ENCODE measurements around the gene ESPN. TPM values are rescaled to one million over a fixed set of nuclear protein-coding genes. Genes with fewer than 3 reads are reported as not detected.
"Not testable (repeated sequence)": the region's sequence is repeated elsewhere in the genome, so short reads cannot be mapped to it uniquely, and the experiment has no call there.

The ESPN gene
- total RNA-seq, 3 donors from 2014 or later (not counting 1 experiment from before 2014, with no cell fraction given): 1.1 to 2.0 (median 1.7) TPM

DNA sequence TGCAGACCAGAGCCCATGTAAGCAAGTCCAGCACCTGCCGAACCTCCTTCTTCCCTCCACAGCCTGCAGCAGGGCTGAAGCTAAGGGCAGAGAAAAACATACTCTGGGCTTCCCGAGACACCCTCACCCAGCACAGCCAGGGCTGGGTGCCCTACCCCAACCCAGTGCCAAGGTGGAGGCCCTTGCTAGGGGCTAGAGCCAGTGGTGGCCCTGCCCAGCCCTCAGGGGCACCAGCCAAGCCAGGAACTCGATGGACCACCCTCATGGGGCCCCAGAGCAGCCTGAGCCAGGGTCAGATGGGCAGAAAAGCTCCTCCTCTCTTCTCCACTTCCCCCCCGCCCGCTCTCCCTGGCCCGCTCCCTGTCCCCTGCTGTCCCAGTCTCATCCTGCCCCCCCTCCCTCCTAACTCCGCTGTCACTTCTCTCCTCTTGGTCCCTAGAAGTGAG, 25.5 kb downstream of the ESPN start:
- Histone ChIP-seq H3K36me3 (ENCODE audit: control insufficient read depth, insufficient read depth, low read length) (no peaks in the 10 kb centered on the region), H3K27me3 (ENCODE audit: control insufficient read depth, insufficient read depth, low read length) (peaks cover 17% of the 10 kb centered on the region), H3K4me3 (ENCODE audit: low read length) (no peak overlapping the region), H3K9me3 (ENCODE audit: control insufficient read depth, insufficient read depth, low read length) (no peaks in the 10 kb centered on the region), H3K27ac (ENCODE audit: low read length) (no peak overlapping the region), H3K4me1 (ENCODE audit: control insufficient read depth, insufficient read depth, low read length) (peaks cover 25% of the 10 kb centered on the region)
- intact Hi-C loops (cut with micrococcal nuclease): no loop called here
- DNase-seq: no peak
- ATAC-seq: no peak
- peaks cover 0 to 11% of the 10 kb centered on the region in 2 donors for H3K4me1 Mint-ChIP-seq
- H3K9me3 Mint-ChIP-seq: no peaks in the 10 kb centered on the region
- peaks cover 12 to 36% of the 10 kb centered on the region in 2 donors for H3K27me3 Mint-ChIP-seq (ENCODE audit: low read depth in 2 of 2)
- no peak overlapping the region for H3K27ac Mint-ChIP-seq
- TF ChIP-seq, protein P1, sequence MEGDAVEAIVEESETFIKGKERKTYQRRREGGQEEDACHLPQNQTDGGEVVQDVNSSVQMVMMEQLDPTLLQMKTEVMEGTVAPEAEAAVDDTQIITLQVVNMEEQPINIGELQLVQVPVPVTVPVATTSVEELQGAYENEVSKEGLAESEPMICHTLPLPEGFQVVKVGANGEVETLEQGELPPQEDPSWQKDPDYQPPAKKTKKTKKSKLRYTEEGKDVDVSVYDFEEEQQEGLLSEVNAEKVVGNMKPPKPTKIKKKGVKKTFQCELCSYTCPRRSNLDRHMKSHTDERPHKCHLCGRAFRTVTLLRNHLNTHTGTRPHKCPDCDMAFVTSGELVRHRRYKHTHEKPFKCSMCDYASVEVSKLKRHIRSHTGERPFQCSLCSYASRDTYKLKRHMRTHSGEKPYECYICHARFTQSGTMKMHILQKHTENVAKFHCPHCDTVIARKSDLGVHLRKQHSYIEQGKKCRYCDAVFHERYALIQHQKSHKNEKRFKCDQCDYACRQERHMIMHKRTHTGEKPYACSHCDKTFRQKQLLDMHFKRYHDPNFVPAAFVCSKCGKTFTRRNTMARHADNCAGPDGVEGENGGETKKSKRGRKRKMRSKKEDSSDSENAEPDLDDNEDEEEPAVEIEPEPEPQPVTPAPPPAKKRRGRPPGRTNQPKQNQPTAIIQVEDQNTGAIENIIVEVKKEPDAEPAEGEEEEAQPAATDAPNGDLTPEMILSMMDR (IDR thresholded peaks at IDR 0.05): no peak
- WGBS (ENCODE audit: insufficient coverage): 19% methylated on average over 6 of the region's 7 CpGs
- no peaks in the 10 kb centered on the region for H3K36me3 Mint-ChIP-seq
- H3K4me3 Mint-ChIP-seq: no peak overlapping the region

DNA sequence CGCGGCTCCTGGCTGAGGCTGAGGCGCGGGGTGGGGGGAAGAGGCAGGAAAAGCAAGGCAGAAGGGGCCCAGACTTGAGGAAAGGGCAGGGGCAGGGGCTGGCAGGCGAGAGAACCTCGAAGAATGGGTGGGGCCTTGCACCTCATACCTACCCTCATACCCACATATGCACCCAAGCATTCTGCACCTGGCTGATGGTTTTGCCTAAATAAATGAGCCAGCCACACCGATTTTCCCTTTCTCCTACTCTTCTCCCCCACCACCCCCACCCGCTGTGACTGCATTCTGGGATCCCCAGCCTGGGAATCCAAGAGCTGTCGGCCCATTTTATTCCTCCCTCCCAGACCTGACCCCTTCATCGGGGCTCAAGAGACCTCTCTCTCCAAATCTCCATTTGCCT, 25.9 kb downstream of the ESPN start:
- H3K4me1 Mint-ChIP-seq: peaks cover 0 to 11% of the 10 kb centered on the region in 2 donors
- intact Hi-C loops (cut with micrococcal nuclease); H3K4me3 Mint-ChIP-seq: not testable (repeated sequence)

DNA sequence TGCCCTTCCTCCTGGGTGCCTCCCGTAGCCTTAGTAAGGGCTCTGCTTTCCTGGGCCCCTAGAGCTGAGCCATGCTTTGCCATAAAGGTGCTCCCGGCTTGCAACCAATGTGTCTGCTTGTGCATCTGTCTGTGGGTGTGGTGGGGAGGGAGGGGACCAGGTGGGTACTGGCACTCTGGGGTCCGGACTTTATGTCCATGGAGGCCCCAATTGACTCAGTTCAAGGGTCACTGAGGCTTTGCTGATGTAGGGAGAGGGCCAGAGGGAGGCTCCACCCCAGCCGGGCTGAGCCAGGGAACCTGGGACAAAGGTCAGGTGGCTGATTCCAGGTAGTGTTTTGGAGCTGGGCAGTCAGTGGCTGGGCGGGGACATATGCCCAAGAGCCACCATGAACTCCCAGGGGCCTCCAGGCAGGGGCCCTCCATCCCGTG, 26.4 kb downstream of the ESPN start:
- no peak overlapping the region for H3K27ac ChIP-seq (ENCODE audit: low read length)
- Mint-ChIP-seq H3K27ac (no peak overlapping the region), H3K4me3 (no peak overlapping the region), H3K36me3 (no peaks in the 10 kb centered on the region), H3K4me1 (peaks cover 0 to 11% of the 10 kb centered on the region in 2 donors), H3K9me3 (no peaks in the 10 kb centered on the region), H3K27me3 (ENCODE audit: low read depth in 2 of 2) (peaks cover 10 to 35% of the 10 kb centered on the region in 2 donors)
- peaks cover 17% of the 10 kb centered on the region for H3K27me3 ChIP-seq (ENCODE audit: control insufficient read depth, insufficient read depth, low read length)
- intact Hi-C loops (cut with micrococcal nuclease): no loop called here
- DNase-seq (no peak), ATAC-seq (no peak)
- no peaks in the 10 kb centered on the region for H3K36me3 ChIP-seq (ENCODE audit: control insufficient read depth, insufficient read depth, low read length)
- no peak overlapping the region for H3K4me3 ChIP-seq (ENCODE audit: low read length)
- peaks cover 25% of the 10 kb centered on the region for H3K4me1 ChIP-seq (ENCODE audit: control insufficient read depth, insufficient read depth, low read length)
- TF ChIP-seq, protein P1 (IDR thresholded peaks at IDR 0.05): no peak
- H3K9me3 ChIP-seq (ENCODE audit: control insufficient read depth, insufficient read depth, low read length): no peaks in the 10 kb centered on the region
- 72% methylated on average over 6 of the region's 6 CpGs for WGBS (ENCODE audit: insufficient coverage)

More for the DNA sequence above, 25.9 kb downstream of the ESPN start:
- not testable (repeated sequence) for H3K4me3 ChIP-seq (ENCODE audit: low read length); ATAC-seq; H3K9me3 Mint-ChIP-seq; H3K27ac Mint-ChIP-seq; H3K27ac ChIP-seq (ENCODE audit: low read length); DNase-seq; H3K36me3 Mint-ChIP-seq; H3K36me3 ChIP-seq (ENCODE audit: control insufficient read depth, insufficient read depth, low read length); H3K9me3 ChIP-seq (ENCODE audit: control insufficient read depth, insufficient read depth, low read length)
- peaks cover 17% of the 10 kb centered on the region for H3K27me3 ChIP-seq (ENCODE audit: control insufficient read depth, insufficient read depth, low read length)
- WGBS (ENCODE audit: insufficient coverage): 30% methylated on average over 8 of the region's 10 CpGs
- H3K4me1 ChIP-seq (ENCODE audit: control insufficient read depth, insufficient read depth, low read length): peaks cover 25% of the 10 kb centered on the region
- H3K27me3 Mint-ChIP-seq (ENCODE audit: low read depth in 2 of 2): peaks cover 10 to 35% of the 10 kb centered on the region in 2 donors

DNA sequence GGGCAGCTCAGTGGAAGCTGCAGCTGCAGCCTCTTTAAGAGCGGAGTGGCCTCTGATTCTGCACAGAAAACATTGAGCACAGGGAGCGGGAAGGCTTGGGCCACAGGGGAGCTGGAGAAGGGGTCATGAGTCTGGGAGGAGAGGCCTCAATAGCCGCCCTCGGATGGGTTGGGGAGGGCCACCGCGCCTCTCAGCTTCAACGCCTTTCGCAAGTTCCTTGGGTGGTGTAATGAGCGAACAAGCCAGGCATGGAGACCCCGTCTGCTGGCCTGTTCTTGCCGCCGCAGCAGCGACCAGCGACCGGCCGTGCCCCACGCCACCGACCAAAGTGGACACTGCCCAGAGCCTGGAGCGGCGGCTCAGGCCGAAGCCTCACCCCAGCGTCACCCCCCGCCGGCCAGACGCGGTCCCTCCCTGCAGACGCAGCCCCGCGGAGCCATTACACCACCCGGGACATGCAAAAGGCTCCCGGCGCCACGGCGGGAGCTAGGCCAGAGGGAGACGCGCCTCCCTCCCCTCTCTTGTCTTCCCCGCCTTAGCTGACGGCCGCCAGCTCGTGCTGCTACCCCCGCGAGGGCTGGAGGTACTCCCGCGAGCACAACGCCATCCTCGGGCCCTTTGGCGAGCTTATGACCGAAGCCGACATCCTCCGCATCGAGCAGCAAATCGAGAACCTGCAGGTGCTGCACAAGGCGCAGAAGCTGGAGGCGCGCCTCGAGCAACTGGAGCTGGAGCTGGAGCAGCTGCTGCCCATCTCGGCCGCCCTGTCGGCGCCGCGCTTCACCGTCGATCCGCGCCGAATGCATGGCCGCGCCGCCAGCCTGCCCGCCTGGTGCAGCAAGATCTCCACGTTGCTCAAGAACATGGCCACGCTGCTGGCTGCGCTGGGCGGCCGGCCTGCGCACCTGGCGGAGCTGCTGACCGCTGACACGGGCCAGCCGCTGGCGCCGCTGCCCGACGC, 29.6 kb downstream of the ESPN start:
- H3K4me3 Mint-ChIP-seq; H3K27ac Mint-ChIP-seq; ATAC-seq; H3K4me1 Mint-ChIP-seq; H3K9me3 ChIP-seq (ENCODE audit: control insufficient read depth, insufficient read depth, low read length); H3K27ac ChIP-seq (ENCODE audit: low read length); H3K4me3 ChIP-seq (ENCODE audit: low read length); H3K36me3 Mint-ChIP-seq; H3K27me3 ChIP-seq (ENCODE audit: control insufficient read depth, insufficient read depth, low read length); H3K9me3 Mint-ChIP-seq; H3K36me3 ChIP-seq (ENCODE audit: control insufficient read depth, insufficient read depth, low read length); DNase-seq; intact Hi-C loops (cut with micrococcal nuclease); H3K4me1 ChIP-seq (ENCODE audit: control insufficient read depth, insufficient read depth, low read length): not testable (repeated sequence)
- H3K27me3 Mint-ChIP-seq (ENCODE audit: low read depth in 2 of 2): peaks cover 22 to 36% of the 10 kb centered on the region in 2 donors
- WGBS (ENCODE audit: insufficient coverage): 17% methylated on average over 85 of the region's 85 CpGs
